HepG2 (cell line): ENCODE results near the gene HDAC4.

Experiments used
- ARID2 ChIP-seq: sonication (generic); formaldehyde crosslinking; IDR thresholded peaks from 2 replicates; pipeline ENCODE4 v1.8.1; 2022; ENCODE audit warnings: mild to moderate bottlenecking, missing genetic modification reagents, borderline replicate concordance
- DMAP1 ChIP-seq: IDR thresholded peaks from 2 replicates; pipeline ENCODE4 v1.6.1; 2016
- EZH2 ChIP-seq: conservative IDR thresholded peaks from 2 replicates; pipeline ENCODE4 v1.6.1; 2012; ENCODE audit warnings: mild to moderate bottlenecking, low read depth, low read length, moderate library complexity
- POLR2AphosphoS5 ChIP-seq: IDR thresholded peaks from 2 replicates; pipeline ENCODE4 v1.6.1; 2012; ENCODE audit warnings: low read depth, low read length

DNA sequence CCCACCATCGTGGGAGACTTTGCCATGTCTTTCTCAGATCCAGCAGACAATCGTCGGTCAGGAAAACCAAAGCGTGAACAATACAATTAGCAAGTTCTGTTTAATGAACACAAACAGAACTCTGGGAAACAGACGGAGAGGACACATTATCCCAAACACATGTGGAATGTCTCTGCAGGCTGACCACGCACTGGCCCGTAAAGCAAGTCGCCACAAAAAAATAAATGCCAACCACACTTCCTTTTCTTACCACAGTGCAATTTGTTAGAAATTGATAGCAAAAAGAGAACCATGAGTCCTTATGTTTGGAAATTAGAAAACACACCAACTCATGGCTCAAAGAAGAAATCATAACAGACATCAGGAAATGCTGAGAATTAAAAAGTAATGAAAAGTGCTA is 342.1 kb downstream of the HDAC4 start:
- TF ChIP-seq DMAP1 = no peak
- no peak for TF ChIP-seq ARID2
- no peak for TF ChIP-seq POLR2AphosphoS5
- no peak for TF ChIP-seq EZH2
